Measurements from ENCODE around the gene CGB7.
"Not testable (repeated sequence)": the region's sequence is repeated elsewhere in the genome, so short reads cannot be mapped to it uniquely, and the experiment has no call there.

DNA sequence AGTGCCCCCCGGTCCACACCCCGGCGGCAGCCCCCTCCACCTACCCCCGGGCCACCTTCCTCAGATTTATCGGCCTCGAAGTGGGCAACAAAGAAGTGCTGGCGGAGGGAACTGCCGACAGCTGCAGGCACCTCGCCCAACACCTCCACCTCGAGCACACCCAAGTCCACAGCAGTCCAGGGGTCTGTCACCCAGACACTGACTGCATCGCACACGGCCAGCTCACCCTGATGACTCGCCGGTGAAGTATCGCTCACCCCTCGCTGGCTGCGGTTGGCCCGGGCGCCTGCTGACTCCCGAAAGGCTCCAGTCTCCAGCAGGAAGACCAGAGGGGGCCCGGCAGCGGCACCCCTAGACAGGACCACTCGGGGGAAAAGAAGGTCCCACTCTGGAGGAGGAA is 31.9 kb downstream of the CGB7 start:
- TF ChIP-seq, protein P1, sequence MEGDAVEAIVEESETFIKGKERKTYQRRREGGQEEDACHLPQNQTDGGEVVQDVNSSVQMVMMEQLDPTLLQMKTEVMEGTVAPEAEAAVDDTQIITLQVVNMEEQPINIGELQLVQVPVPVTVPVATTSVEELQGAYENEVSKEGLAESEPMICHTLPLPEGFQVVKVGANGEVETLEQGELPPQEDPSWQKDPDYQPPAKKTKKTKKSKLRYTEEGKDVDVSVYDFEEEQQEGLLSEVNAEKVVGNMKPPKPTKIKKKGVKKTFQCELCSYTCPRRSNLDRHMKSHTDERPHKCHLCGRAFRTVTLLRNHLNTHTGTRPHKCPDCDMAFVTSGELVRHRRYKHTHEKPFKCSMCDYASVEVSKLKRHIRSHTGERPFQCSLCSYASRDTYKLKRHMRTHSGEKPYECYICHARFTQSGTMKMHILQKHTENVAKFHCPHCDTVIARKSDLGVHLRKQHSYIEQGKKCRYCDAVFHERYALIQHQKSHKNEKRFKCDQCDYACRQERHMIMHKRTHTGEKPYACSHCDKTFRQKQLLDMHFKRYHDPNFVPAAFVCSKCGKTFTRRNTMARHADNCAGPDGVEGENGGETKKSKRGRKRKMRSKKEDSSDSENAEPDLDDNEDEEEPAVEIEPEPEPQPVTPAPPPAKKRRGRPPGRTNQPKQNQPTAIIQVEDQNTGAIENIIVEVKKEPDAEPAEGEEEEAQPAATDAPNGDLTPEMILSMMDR (conservative IDR thresholded peaks at IDR 0.05 in 1 of 2, IDR thresholded peaks at IDR 0.05 in 1 of 2; ENCODE audit: extremely low read depth in 1 of 2, insufficient read depth in 1 of 2, low read depth in 1 of 2, low read length in 2 of 2): not testable (repeated sequence)
- TF ChIP-seq EZH2 (IDR thresholded peaks at IDR 0.05; ENCODE audit: borderline replicate concordance, low read length): not testable (repeated sequence)

All from mammary epithelial cell (primary cell).